HEK293T (cell line): ENCODE measurements around the gene SLC25A38.

ENCODE experiments used
- ARNT ChIP-seq: fragments of 450-650 bp; IDR thresholded peaks from 2 replicates; pipeline ENCODE4 v1.6.1; 2017; ENCODE audit warnings: mild to moderate bottlenecking
- CTBP1 ChIP-seq: fragments of 450-650 bp; IDR thresholded peaks from 2 replicates; pipeline ENCODE4 v1.6.1; 2016; ENCODE audit warnings: borderline replicate concordance
- FOXA1 ChIP-seq: fragments of 450-650 bp; IDR thresholded peaks from 2 replicates; pipeline ENCODE4 v1.6.1; 2016; ENCODE audit warnings: mild to moderate bottlenecking
- FOXM1 ChIP-seq: fragments of 450-650 bp; IDR thresholded peaks from 2 replicates; pipeline ENCODE4 v1.6.1; 2017; ENCODE audit warnings: mild to moderate bottlenecking, borderline replicate concordance
- HDGF ChIP-seq: fragments of 450-650 bp; IDR thresholded peaks from 2 replicates; pipeline ENCODE4 v1.6.1; 2017; ENCODE audit warnings: antibody characterized with exemption, borderline replicate concordance
- L3MBTL2 ChIP-seq: fragments of 450-650 bp; conservative IDR thresholded peaks from 2 replicates; pipeline ENCODE4 v1.6.1; 2016; ENCODE audit warnings: mild to moderate bottlenecking
- PKNOX1 ChIP-seq: fragments of 450-650 bp; IDR thresholded peaks from 2 replicates; pipeline ENCODE4 v1.6.1; 2016
- SUZ12 ChIP-seq: fragments of 450-650 bp; IDR thresholded peaks from 2 replicates; pipeline ENCODE4 v1.6.1; 2016; ENCODE audit warnings: mild to moderate bottlenecking
- TARDBP ChIP-seq: fragments of 450-650 bp; IDR thresholded peaks from 2 replicates; pipeline ENCODE4 v1.6.1; 2016

GRCh38 chr3:39435006-39435748, 52.0 kb downstream of the SLC25A38 start:
- no peak for TF ChIP-seq SUZ12
- TF ChIP-seq PKNOX1, result no peak
- TF ChIP-seq ARNT, result no peak
- no peak for TF ChIP-seq CTBP1
- no peak for TF ChIP-seq FOXA1
- no peak for TF ChIP-seq FOXM1
- TF ChIP-seq HDGF, result no peak
- no peak for TF ChIP-seq L3MBTL2
- TF ChIP-seq TARDBP, result no peak
